NCI-H2171 (cell line): ENCODE results near the gene GPC6.

Experiments used
- DNase-seq: peaks from one replicate; lab custom pipeline; 2025; lab: John Stamatoyannopoulos, UW

GPC6 gene

DNA sequence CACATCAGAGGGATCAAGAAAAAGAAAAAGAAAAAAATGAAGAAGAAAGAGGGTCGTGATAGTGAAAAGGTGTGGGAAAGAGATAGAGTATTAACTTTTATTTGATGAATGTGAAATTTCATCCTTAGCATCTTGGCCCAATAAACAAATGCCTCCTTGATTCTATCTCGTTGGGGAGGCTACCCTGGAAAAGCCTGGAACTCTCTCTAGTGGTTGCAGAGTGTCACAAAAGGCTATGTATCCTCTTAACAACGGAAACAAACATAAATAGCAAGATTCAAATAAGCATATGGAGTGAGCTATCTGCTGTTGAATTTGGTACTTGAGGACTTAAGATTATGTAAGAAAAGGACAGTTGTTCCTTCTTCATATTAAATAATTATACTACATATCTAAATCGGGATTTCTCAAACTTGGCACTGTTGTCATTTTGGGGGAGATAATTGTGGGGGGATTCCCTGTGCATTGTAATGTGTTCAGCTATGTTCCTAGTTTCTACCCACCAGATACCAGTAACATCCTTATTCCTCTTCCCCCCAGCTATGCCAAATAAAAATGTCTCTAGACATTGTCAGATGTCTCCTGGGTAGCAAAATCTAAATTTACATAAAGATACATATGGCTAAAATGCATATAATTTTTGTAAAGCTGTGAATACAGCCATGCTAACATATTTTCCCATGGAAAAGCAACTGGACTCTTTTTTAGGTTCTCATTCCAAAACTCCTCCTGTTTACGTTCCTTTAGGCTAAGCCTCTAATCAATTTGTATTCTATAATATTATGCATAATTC lies 695.7 kb downstream of the GPC6 start:
- DNase-seq, result no peak

DNA sequence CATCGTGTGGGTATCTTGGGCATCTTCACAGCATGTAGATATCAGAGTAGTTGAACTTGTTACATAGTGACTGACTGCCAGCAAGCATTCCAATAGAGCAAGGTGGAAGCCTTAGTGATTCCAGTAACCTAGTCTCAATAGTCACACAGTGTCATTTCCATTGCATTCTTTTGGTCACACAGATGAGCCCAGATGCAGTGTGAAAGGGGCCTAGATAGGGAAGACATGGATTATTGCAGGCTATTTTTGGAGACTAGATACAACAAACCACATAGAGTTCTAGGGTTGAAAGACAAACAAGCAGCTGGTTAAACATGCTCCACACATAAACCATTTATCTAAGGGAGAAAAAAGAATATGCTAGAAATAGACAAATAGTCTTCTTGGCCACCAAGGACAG lies 699.4 kb downstream of the GPC6 start:
- DNase-seq, result no peak

DNA sequence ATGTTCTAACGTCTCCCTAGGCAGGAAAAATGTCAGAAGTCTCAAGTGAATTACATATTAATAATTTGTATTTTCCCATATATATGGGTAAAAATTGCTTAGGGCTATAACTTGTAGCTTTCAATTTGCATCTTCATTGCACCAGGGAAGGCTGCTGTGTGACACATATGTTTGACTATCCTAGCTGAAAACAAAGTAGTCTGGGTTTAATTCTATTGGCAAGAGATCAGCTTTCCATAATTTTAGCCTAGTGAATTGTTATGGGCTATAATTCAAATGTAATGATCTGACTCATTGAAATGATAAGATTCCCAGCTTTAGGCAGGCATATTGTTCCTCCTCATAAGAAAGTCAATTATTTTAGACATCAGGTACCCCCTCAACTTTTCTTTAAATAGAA lies 699.8 kb downstream of the GPC6 start:
- DNase-seq, result no peak

DNA sequence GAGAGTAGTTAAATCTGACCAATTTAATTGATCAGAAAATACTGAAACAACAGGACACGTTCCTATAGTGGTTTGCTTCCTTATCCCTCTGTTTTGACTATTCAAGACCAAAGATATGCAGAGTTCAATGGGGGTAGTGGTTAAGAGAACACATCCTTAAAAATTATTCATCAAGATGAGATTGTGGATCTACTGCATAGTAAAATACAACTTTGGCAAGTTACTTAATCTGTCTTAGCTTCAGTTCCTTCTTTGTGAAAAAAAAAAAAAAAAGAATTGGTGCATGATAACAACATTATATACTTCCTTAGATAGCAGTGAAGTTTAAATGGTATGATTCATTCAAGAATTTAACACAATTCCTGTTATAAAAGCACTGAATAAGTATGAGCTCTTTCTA lies 700.8 kb downstream of the GPC6 start:
- DNase-seq, result no peak

DNA sequence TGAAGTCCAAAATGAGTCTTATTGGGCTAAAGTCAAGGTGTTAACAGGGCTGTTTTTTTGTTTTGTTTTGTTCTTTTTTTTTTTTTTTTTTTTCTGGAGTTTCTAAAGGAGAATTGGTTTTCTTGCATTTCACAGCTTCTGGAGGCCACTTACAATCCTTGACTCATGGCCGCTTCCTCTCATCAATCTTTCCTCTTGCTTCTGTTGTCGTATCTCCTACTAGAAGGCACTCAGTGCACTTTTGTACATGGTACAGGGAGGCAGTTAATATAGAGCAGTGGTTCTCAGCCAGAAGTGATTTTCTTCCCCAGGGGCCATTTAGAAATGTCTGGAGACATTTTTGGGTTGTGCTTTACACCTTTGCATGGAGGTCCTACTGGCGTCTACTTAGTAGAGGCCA lies 706.3 kb downstream of the GPC6 start:
- no peak for DNase-seq

DNA sequence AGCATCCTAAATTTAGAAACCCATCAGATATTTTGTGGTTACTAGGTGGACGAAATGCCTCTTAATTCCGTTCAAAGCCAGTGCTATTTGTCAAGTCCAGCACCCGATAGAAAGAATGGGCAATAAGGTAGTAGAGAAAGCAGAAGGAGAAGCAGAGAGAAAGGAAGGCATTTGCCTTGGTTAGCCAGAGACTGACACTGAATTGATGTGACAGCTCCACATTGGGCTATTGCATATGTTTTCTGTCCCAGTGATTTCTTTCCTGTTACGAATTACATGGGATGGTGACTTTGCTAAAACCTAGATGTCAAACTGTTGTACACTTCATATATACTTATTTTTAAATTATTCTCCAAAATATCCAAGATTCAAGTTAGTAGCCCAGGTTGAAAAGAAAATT lies 710.3 kb downstream of the GPC6 start:
- no peak for DNase-seq

DNA sequence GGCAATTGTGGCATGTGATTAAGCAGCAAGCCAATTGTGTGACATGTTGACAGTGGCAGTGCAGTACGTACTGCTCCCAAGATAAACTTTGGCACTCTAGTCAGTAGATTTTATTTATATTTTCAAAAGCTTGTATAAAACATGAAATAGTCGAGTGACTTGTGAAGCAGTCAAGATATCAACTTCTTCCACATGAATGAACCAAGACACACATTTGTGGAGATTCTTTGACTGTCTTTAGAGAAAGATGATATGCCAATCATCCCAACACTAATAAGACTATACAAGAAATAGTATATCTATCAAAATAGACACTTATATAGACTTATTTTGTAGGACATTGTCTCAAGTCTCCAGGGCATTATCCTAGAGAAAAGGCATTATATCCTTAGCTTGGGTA lies 714.8 kb downstream of the GPC6 start:
- no peak for DNase-seq

DNA sequence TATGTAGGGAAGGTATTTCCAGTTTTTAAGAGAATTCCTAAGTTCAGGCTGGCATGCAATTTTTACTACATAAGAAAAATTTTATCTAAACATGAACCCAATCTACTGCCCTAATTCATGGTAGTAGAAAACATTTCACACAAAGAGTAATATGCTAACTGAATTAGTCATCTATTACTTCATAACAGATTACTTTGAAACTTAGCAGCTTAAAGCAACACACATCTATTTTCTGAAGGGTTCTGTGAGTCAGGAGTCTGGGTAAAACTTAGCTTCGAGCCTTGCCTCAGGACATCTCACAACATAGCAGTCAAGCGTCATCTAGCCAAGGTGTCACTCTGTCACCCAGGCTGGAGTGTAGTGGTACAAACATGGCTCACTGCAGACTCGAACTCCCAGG lies 715.4 kb downstream of the GPC6 start:
- DNase-seq, result no peak

DNA sequence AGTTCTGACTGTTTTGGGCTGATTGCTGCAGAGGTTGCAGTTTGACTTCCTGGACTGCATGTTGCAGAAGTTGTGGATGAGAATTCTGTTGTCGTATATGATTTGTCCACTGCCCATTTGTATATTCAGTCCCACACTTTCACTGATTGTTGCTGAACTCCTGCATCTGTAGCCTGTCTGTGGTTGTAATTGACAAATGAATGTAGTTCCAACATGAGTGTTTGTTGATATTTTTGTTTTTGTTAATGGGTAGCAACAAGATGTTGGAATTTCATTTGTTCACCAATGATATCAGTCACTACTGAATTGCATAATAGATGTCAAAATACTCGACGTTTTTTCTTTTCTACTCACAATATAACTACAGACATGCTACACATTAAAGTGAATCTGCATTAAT lies 719.0 kb downstream of the GPC6 start:
- DNase-seq, result no peak

DNA sequence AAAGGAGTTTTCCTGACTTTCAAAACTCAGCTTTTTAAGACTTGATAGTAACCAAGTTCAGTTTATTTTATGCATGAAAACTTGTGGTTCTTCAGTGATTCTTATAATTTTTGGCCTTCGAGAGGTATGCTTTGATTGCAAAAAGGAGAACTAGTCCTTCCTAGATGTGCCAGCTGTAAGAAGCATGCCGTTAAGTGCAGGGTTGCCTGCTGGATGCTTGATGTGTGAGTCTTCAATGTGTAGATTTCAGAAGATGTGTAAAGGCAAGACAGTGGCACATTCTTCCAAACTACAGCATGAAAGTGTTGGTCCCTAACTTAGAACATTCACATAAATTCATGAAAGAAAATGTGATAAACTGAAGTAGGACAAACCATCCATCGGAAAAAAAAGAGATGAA lies 720.4 kb downstream of the GPC6 start:
- DNase-seq, result no peak

DNA sequence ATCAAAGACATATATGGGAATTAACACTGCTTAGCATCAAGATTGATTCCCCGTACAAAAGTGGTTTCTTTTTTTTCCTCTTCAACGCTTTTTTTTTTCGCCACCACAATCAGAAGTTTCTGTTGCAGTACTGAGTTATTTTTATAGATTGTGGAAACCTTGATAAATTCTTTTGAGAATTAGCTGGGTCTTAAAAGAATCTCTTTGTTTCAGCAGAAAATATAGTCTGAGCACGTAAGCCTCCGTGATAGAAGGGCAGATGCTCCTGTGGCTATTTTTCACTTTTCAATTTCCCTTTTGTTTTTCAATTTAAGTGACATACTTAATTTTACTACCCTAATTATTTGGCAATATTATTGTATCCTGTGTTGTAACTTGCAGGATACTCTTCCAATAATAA lies 721.0 kb downstream of the GPC6 start:
- no peak for DNase-seq

DNA sequence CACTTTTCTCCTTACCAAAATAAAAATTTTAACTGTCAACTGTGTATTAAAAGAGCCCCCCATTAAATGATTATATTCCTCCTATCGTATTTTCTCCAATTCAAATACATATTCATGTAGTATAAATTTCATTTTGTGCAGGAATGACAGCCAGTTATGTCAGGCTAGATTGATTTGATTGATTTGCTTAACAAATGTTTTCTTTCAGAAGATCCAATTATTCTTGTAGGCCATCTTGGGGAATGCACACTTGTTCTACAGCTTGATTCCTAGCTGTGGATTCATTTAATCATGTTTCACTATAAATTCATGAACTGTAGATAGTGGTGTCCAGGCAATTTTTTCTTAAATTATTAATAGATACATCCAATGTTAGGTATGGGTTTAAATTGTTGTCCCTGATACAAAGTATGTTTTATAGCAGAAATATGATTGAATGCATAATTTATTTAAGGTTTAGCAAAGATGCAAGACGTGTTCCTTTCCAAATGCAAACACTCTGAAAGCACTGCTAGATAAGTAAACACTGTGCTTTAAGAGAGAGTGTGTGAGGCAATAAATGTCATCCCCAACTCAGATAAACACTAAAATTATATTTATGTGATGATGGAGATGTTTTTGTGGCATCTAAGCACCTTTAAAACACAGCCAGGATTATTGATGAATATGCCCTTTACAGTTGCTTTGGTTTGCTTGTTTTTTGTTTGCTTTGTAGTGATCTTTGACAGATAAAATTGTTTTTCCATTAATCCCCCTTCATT lies 721.7 kb downstream of the GPC6 start:
- DNase-seq, result no peak

DNA sequence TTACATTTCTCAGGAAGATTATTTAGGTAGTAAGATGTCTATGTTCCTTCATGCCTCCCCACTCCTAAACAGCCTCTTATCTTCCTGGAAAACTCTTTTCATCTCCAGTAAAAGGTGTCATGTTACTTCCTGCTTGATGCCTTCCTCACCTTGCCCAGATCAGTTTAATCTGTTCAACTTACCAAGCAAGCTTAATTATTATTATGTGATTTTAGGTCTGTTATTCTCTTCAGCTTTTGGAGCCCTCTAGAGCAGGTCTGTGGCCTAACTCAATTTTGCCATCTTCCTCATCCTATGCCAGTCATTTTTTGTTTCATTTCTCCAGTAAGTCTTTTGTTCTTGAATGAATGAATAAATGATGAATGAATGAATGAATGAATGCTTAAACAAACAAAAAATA lies 724.5 kb downstream of the GPC6 start:
- peak; percentile 27 for DNase-seq

DNA sequence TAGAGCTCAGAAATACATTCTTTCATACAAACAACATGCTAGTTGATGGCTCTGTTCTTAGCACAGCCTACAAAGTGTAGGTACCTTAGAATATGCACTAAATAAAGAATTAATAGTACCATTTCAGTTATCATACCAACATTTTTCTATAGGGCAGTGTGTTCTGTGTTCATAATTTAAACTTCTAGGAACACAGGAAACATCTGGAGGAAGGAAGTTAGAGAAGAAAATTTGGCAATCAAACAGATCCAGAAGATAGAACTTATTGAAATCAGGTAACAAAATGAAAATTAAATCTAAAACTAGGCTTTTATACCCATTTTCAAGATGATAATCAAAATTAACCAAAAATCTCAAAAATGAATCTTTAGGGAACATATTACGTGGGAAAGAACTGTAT lies 725.3 kb downstream of the GPC6 start:
- no peak for DNase-seq

DNA sequence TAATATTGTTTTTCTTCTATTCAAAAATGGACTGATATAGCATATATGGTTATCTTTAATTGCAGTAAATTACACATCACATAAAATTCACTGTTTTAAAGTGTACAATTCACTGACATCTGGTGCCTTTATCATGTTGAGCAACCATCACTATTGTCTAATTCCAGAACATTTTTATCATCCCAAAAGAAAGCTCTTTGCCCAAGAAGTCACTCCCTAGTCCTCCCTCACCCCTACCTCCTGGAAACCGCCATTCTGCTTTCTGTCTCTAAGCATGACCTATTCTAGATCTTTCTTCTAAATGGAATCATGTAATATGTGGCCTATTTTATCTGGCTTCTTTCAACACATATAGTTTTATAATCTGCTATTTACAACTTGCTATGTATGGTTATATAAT lies 727.2 kb downstream of the GPC6 start:
- no peak for DNase-seq

DNA sequence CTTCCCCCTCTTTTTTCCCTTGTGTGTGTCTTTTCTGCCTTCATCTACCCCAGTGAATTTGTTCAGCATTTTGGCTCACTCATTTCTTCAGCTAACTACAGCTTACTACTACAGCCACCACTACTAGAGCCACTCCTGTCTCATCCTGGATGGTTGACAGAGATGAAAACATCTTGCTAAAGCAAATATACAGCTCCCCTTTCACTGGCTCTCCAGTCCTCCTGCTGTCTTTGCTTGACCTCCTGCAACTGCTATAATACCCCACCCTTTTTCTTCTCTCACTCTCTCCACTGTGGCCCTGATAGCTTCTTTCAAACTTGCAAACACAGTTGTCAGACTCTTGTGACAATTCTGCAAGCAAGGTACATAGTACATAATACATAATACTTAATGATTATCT lies 729.3 kb downstream of the GPC6 start:
- DNase-seq, result no peak

DNA sequence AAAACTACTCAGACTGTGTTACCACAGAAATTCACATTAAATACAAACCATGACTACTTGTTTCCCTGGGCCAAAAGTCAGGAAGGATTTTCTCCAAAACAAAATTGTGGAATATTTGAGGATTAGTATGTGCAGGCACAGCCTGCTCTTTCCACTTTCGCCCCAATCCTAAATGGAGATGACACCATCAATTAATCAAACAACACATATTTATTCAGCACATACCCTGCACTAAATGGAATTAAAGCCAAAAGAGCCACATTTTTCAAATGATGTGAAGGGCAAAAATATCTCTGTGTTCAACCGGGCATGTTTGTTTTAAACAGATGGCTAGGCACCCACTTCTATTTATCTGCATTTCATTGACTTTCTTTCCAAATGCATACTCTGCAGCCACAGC lies 729.8 kb downstream of the GPC6 start:
- DNase-seq, result no peak

DNA sequence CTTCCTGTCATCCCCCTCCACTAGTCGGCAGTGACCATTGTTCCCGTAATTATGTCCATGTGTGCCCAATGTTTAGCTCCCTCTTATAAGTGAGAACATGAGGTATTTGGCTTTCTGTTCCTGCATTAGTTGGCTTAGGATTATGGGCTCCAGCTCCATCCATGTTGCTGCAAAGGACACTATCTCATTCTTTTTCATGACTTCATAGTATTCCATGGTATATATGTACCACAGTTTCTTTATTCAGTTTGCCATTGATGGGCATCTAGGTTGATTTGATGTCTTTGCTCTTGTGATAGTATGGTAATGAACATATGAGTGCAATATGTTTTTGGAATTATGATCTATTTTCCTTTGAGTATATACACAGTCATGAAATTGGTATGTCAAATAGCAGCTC lies 730.8 kb downstream of the GPC6 start:
- DNase-seq, result no peak

DNA sequence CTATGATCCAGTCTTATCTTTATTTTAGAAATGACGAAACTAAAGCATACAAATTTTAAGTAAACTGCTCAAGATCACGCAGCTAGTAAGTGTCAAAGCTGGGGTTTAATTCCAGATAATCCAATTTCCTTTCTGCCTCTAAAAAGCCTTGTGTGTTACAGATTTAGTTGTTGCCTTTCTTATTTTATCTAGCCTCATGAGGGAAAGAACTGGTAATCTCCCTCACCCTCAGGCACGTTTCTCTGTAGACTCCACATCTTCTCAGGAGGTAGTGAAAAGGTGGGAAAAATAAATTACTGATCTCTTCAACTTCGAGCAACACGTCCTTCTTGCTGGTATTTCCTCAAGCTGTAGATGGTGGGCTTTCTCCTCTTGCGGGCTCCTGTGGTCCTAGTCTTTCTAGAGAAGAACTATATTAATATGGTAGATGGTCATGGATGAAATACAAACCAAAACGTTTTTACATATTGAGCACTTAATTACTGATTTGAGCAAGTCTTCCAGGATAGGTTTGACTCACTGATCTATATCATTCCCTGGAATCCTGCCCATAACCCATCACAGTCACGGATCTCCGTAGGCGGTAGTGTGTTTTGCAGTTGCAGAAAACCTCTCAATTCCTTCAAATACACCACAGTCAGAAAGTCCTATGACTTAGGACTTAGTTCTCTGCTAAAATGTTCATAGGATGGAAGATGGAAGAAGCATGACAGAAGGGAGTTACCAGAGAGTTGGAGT lies 733.4 kb downstream of the GPC6 start:
- DNase-seq, result no peak

DNA sequence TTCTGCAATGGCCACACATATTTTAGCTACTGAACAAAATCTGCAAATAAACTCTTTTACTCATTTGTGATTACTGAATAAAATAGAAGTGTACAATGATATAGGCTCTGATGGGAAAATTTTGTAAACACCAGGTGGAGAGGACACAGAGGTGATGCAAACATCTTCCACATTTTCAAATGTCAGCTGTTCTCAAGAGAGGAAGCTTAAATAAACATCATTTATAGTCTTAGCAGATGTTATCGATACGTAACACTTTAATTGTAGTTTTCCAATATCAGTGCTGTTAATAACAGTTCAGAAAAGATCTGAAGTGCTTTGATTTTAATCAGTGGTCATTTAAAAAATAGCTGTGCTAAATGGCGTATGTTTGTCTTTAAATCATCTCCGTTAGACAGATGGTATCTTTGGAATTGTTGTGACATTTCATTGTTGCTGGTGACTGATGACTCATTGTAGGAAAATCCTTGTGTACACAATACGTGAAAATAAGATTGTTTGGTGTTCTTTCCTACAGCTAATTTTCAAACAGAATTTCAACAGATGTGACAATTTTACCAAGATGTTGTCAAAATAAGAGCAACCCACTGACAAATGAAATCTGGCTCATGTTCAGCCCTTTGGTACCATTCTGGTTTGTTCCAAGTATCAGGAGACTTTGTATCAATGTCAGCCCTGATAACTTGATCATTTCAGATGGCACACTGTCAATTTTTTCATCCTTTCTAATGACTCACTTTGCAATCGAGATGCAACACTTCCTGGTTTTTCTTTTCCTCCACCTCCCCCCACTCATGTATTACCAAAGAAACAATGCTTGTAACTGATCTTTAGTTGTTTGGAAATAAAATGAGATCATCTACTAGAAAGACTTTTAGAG lies 736.9 kb downstream of the GPC6 start:
- peak; percentile 70 for DNase-seq

DNA sequence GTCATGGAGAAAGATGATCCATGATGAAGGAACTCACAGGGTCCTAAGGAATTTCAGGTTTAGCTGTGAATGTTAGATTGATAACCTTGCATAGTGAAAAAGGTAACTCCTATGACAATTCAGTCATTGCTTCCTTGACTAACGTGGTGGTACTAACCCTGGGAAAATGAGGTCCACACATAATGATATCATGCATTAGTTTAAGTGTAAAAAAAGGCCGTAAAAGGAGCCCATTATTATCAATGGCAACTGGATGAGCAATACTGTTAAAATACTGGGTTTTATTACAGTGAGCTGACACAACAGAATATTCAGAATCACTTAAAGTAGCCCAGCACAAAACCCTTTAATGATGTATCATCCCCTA lies 737.5 kb downstream of the GPC6 start:
- no peak for DNase-seq

DNA sequence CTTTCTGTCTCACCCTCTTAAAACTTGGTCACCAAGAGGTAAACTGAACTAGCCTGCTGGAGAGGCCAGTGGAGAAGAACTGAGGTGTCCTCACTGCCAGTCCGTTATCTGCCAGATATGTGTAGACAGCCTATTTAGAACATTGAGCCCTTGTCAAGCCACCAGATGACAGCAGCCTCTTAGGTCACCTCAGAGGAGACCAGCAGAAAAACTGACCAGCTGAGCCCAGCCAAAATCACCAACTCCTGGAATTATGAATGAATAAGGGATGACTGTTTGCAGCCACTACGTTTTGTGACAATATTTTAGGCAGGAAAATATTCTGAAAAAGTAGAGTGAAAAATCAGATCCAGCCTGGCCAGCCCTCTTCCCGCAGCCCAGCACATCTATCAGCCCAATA lies 739.0 kb downstream of the GPC6 start:
- DNase-seq, result no peak
